ENCODE measurements around the gene RGPD5.
"Not testable (repeated sequence)": the region's sequence is repeated elsewhere in the genome, so short reads cannot be mapped to it uniquely, and the experiment has no call there.

RGPD5 gene

GRCh38 chr2:109894141-109894540 is 100.0 kb downstream of the RGPD5 start:
- not testable (repeated sequence) for DNase-seq

- DNase-seq: not testable (repeated sequence)
These were observed 101.2 kb downstream of the RGPD5 start for GRCh38 chr2:109895090-109895869.

GRCh38 chr2:109896212-109896611 is 102.1 kb downstream of the RGPD5 start:
- DNase-seq: not testable (repeated sequence)

GRCh38 chr2:109897769-109898461 is 103.8 kb downstream of the RGPD5 start:
- not testable (repeated sequence) for DNase-seq

GRCh38 chr2:109898462-109899336 is 104.6 kb downstream of the RGPD5 start, which contains the start of gene LIMS3:
TSS of gene LIMS3 (plus strand) at chr2:109898688. CDS start at chr2:109898729, 41 bp downstream.
- not testable (repeated sequence) for DNase-seq

GRCh38 chr2:109905796-109906195 is 111.7 kb downstream of the RGPD5 start:
- not testable (repeated sequence) for DNase-seq

Data from activated CD4-positive, alpha-beta T cell treated with anti-CD3 and anti-CD28 coated beads, Interleukin-2, amount 50 U/mL, for 16 hours (primary cell).